Endodermal cell (in vitro differentiated cells): ENCODE data around the gene PPFIA4. TPM values are rescaled to one million over a fixed set of nuclear protein-coding genes. Genes with fewer than 3 reads are reported as not detected.

Experiments
- DNase-seq: peaks from one replicate; pipeline ENCODE4 v3.0.0-alpha.2; 2017
- H3K27ac ChIP-seq: 2 replicates; pipeline ENCODE4 v1.5.1; 2013; ENCODE audit warnings: mild to moderate bottlenecking, low read depth, low read length, moderate library complexity
- H3K27me3 ChIP-seq: 2 replicates; pipeline ENCODE4 v1.6.1; 2013; ENCODE audit warnings: mild to moderate bottlenecking, low read length, moderate library complexity; ENCODE audit not compliant: insufficient read depth, control insufficient read depth, poor library complexity, severe bottlenecking
- H3K36me3 ChIP-seq: 2 replicates; pipeline ENCODE4 v1.7.0; 2013; ENCODE audit warnings: mild to moderate bottlenecking, low read length, moderate library complexity; ENCODE audit not compliant: control insufficient read depth, insufficient read depth
- H3K4me1 ChIP-seq: one replicate; pipeline ENCODE4 v1.7.0; 2013; ENCODE audit warnings: low read length; ENCODE audit not compliant: control insufficient read depth, insufficient read depth
- H3K4me3 ChIP-seq: 2 replicates; pipeline ENCODE4 v1.5.1; 2013; ENCODE audit warnings: mild to moderate bottlenecking, low read length, moderate library complexity
- H3K9ac ChIP-seq: 2 replicates; pipeline ENCODE4 v1.6.1; 2013; ENCODE audit warnings: mild to moderate bottlenecking, low read length, moderate library complexity; ENCODE audit not compliant: poor library complexity, severe bottlenecking; ENCODE audit errors: extremely low read depth
- H3K9me3 ChIP-seq: 2 replicates; pipeline ENCODE4 v1.6.1; 2013; ENCODE audit warnings: mild to moderate bottlenecking, low read length, moderate library complexity; ENCODE audit not compliant: control insufficient read depth
- H3K27ac Mint-ChIP-seq: 2 replicates; pipeline ENCODE4 v1.8.0; 2020; ENCODE audit warnings: mixed read lengths
- H3K27me3 Mint-ChIP-seq: 2 replicates; pipeline ENCODE4 v1.8.0; 2021; ENCODE audit warnings: mild to moderate bottlenecking, mixed read lengths; ENCODE audit not compliant: insufficient read depth
- H3K36me3 Mint-ChIP-seq: 2 replicates; pipeline ENCODE4 v1.8.0; 2020; ENCODE audit warnings: low read depth, mixed read lengths
- H3K4me1 Mint-ChIP-seq: 2 replicates; pipeline ENCODE4 v1.8.0; 2020; ENCODE audit warnings: mixed read lengths
- H3K4me3 Mint-ChIP-seq: 2 replicates; pipeline ENCODE4 v1.8.0; 2020; ENCODE audit warnings: mild to moderate bottlenecking, moderate library complexity, mixed read lengths
- H3K9me3 Mint-ChIP-seq: 2 replicates; pipeline ENCODE4 v1.8.0; 2020; ENCODE audit warnings: mild to moderate bottlenecking, mixed read lengths
- WGBS, 2 experiments: methylation state at CpG; one replicate each; pipeline versions ENCODE4 v1.1.5 to v1.1.7; 2013; ENCODE audit warnings: missing lambda C conversion rate in 2 of 2, mixed read lengths in 1 of 2; ENCODE audit not compliant: insufficient coverage in 1 of 2, insufficient read length in 1 of 2; 5-methylcytosine and 5-hydroxymethylcytosine counted together
- total RNA-seq, 2 donors: library from RNA; stranded (reverse); fragmentation: NEBNext Ultra II Directional in 1 of 2; extraction: Animal tissue kit (Norgen Biotek cat#: 25700) in 1 of 2; gene quantifications; 2 replicates in 1 of 2; 3 replicates in 1 of 2; pipeline ENCODE4 v1.2.1, GENCODE V29; 2021
- TF ChIP-seq, protein P1 (sequence below): fragments of 200-600 bp; sonication (generic); conservative IDR thresholded peaks from 2 replicates; pipeline ENCODE4 v1.5.0; 2021; ENCODE audit warnings: antibody characterized with exemption, mild to moderate bottlenecking

Gene PPFIA4
- total RNA-seq, 2 donors from 2014 or later: 8.4 to 12.1 TPM

GRCh38 chr1:203076031-203076511 is 49.8 kb downstream of the PPFIA4 start:
- H3K27me3 ChIP-seq: peaks cover 38% of the 10 kb centered on the region
- DNase-seq: peak; percentile 72
- peaks cover 4% of the 10 kb centered on the region for H3K4me1 ChIP-seq
- TF ChIP-seq, protein P1, sequence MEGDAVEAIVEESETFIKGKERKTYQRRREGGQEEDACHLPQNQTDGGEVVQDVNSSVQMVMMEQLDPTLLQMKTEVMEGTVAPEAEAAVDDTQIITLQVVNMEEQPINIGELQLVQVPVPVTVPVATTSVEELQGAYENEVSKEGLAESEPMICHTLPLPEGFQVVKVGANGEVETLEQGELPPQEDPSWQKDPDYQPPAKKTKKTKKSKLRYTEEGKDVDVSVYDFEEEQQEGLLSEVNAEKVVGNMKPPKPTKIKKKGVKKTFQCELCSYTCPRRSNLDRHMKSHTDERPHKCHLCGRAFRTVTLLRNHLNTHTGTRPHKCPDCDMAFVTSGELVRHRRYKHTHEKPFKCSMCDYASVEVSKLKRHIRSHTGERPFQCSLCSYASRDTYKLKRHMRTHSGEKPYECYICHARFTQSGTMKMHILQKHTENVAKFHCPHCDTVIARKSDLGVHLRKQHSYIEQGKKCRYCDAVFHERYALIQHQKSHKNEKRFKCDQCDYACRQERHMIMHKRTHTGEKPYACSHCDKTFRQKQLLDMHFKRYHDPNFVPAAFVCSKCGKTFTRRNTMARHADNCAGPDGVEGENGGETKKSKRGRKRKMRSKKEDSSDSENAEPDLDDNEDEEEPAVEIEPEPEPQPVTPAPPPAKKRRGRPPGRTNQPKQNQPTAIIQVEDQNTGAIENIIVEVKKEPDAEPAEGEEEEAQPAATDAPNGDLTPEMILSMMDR: no peak
- H3K4me3 ChIP-seq: no peak overlapping the region
- no peaks in the 10 kb centered on the region for H3K9me3 ChIP-seq
- Mint-ChIP-seq H3K27ac (no peak overlapping the region), H3K9me3 (no peaks in the 10 kb centered on the region), H3K36me3 (no peaks in the 10 kb centered on the region), H3K27me3 (peaks cover 71% of the 10 kb centered on the region), H3K4me1 (peaks cover 3% of the 10 kb centered on the region), H3K4me3 (peak overlapping the region; percentile 47)
- 62 to 73% methylated on average over 20 to 29 of the region's 30 CpGs for WGBS, 2 experiments
- no peak overlapping the region for H3K9ac ChIP-seq
- H3K36me3 ChIP-seq: peaks cover 4% of the 10 kb centered on the region
- H3K27ac ChIP-seq: no peak overlapping the region

GRCh38 chr1:203077367-203077766 is 51.1 kb downstream of the PPFIA4 start:
- Histone ChIP-seq H3K4me1 (peaks cover 13% of the 10 kb centered on the region), H3K27me3 (peaks cover 38% of the 10 kb centered on the region), H3K9me3 (no peaks in the 10 kb centered on the region), H3K4me3 (no peak overlapping the region), H3K27ac (no peak overlapping the region), H3K9ac (no peak overlapping the region), H3K36me3 (peaks cover 4% of the 10 kb centered on the region)
- Mint-ChIP-seq H3K4me3 (no peak overlapping the region), H3K27ac (no peak overlapping the region), H3K9me3 (no peaks in the 10 kb centered on the region), H3K4me1 (peaks cover 15% of the 10 kb centered on the region), H3K27me3 (peaks cover 71% of the 10 kb centered on the region), H3K36me3 (no peaks in the 10 kb centered on the region)
- no peak for DNase-seq
- 98 to 100% methylated on average over 1 to 3 of the region's 3 CpGs for WGBS, 2 experiments
- TF ChIP-seq, protein P1: no peak

DNA sequence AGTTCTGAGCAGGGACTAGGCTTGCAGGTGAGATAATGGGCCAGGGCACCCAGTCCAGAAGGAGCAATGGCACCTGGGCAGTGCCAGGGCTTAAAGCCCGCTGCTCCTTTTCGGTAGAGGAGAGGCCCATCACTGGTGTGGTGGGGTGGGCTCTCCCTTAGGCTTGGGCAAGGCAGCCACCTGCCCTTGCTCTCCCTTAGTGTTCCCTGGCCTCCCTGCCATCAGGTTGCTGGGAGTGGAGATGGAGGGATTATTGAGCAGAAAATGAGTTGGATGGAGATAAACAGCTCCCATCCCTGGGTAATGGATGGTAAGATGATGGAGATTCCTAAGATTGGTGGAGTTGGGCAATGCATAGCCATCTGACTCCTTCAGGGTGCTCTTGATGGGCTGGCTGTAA is 51.7 kb downstream of the PPFIA4 start:
- Histone ChIP-seq H3K27ac (no peak overlapping the region), H3K9me3 (no peaks in the 10 kb centered on the region), H3K27me3 (peaks cover 38% of the 10 kb centered on the region), H3K4me1 (peaks cover 13% of the 10 kb centered on the region), H3K36me3 (peaks cover 2% of the 10 kb centered on the region), H3K4me3 (no peak overlapping the region), H3K9ac (no peak overlapping the region)
- Mint-ChIP-seq H3K27ac (no peak overlapping the region), H3K4me1 (peaks cover 17% of the 10 kb centered on the region), H3K9me3 (no peaks in the 10 kb centered on the region), H3K27me3 (peaks cover 69% of the 10 kb centered on the region), H3K36me3 (no peaks in the 10 kb centered on the region), H3K4me3 (no peak overlapping the region)
- no peak for DNase-seq
- TF ChIP-seq, protein P1: no peak
- WGBS, 2 experiments: 91% methylated on average over 2 of the region's 2 CpGs; no CpG with 5 or more reads in 1 of the 2 experiments
